Keratinocyte (primary cell): ENCODE results near the gene PIAS1. TPM values are rescaled to one million over a fixed set of nuclear protein-coding genes. Genes with fewer than 3 reads are reported as not detected.
A peak's percentile ranks its signal among the peaks of the same experiment; 100 is the strongest.

Experiments used
- DNase-seq: peaks from one replicate; pipeline ENCODE4 v3.0.0-alpha.2; 2011; ENCODE audit warnings: low read depth, missing footprints, low spot score
- FAIRE-seq: peaks from 2 replicates; lab custom pipeline; 2011; peaks lifted over from hg19 to GRCh38; lab: Jason Lieb, UNC
- H2AFZ ChIP-seq: 2 replicates; pipeline ENCODE4 v1.6.0; 2012; ENCODE audit warnings: low read length, control low read depth, inconsistent platforms; ENCODE audit not compliant: control insufficient read depth
- H3K27ac ChIP-seq: 2 replicates; pipeline ENCODE4 v1.5.1; 2011; ENCODE audit warnings: low read length; ENCODE audit not compliant: control insufficient read depth, insufficient read depth
- H3K27me3 ChIP-seq: 3 replicates; pipeline ENCODE4 v1.6.0; 2011; ENCODE audit warnings: low read length; ENCODE audit not compliant: control insufficient read depth, insufficient read depth; ENCODE audit errors: extremely low read depth
- H3K36me3 ChIP-seq, 2 experiments: 2 replicates in 1 of 2; 3 replicates in 1 of 2; pipeline ENCODE4 v1.5.1; 2011; ENCODE audit warnings: low read length in 2 of 2, mild to moderate bottlenecking in 1 of 2; ENCODE audit not compliant: control insufficient read depth in 2 of 2, insufficient read depth in 2 of 2; ENCODE audit errors: extremely low read depth in 1 of 2
- H3K4me1 ChIP-seq: 3 replicates; pipeline ENCODE4 v1.5.1; 2011; ENCODE audit warnings: low read length; ENCODE audit not compliant: control insufficient read depth, insufficient read depth; ENCODE audit errors: extremely low read depth
- H3K4me2 ChIP-seq: 3 replicates; pipeline ENCODE4 v1.6.0; 2011; ENCODE audit warnings: low read depth, low read length; ENCODE audit not compliant: control insufficient read depth, insufficient read depth; ENCODE audit errors: extremely low read depth
- H3K4me3 ChIP-seq, 3 experiments: fragments of 200-600 bp in 1 of 3; sonication (generic) in 1 of 3; 2 replicates in 2 of 3; 3 replicates in 1 of 3; pipeline ENCODE4 v1.5.1; 2011 to 2016; ENCODE audit warnings: low read length in 3 of 3, mild to moderate bottlenecking in 3 of 3, control low read depth in 2 of 3, inconsistent platforms in 1 of 3, low read depth in 1 of 3, mixed read lengths in 1 of 3, mixed run types in 1 of 3, moderate library complexity in 1 of 3; ENCODE audit not compliant: control insufficient read depth in 2 of 3, insufficient read depth in 2 of 3; ENCODE audit errors: extremely low read depth in 1 of 3
- H3K79me2 ChIP-seq: 2 replicates; pipeline ENCODE4 v1.6.0; 2012; ENCODE audit warnings: low read length; ENCODE audit not compliant: control insufficient read depth, insufficient read depth
- H3K9ac ChIP-seq: 3 replicates; pipeline ENCODE4 v1.6.0; 2011; ENCODE audit warnings: low read length; ENCODE audit not compliant: control insufficient read depth, insufficient read depth; ENCODE audit errors: extremely low read depth
- H3K9me1 ChIP-seq: 3 replicates; pipeline ENCODE4 v1.6.0; 2011; ENCODE audit warnings: low read length; ENCODE audit not compliant: control insufficient read depth, insufficient read depth; ENCODE audit errors: extremely low read depth
- H3K9me3 ChIP-seq: 2 replicates; pipeline ENCODE4 v1.5.1; 2012; ENCODE audit warnings: low read depth, low read length; ENCODE audit not compliant: control insufficient read depth
- H4K20me1 ChIP-seq: 3 replicates; pipeline ENCODE4 v1.6.0; 2011; ENCODE audit warnings: low read length; ENCODE audit not compliant: control insufficient read depth, insufficient read depth; ENCODE audit errors: extremely low read depth
- CTCF ChIP-seq, 3 experiments: IDR thresholded peaks in 1 of 3; conservative IDR thresholded peaks in 1 of 3; optimal IDR thresholded peaks in 1 of 3; 2 replicates in 2 of 3; 3 replicates in 1 of 3; pipeline versions ENCODE3 to v1.5.1; 2011; ENCODE audit warnings: low read length in 3 of 3, mild to moderate bottlenecking in 3 of 3, moderate library complexity in 2 of 3, control low read depth in 1 of 3, inconsistent platforms in 1 of 3; ENCODE audit not compliant: insufficient read depth in 2 of 3; ENCODE audit errors: extremely low read depth in 1 of 3
- EZH2 ChIP-seq: IDR thresholded peaks from one replicate; pipeline ENCODE4 v1.6.1; 2012; ENCODE audit warnings: inconsistent platforms, mild to moderate bottlenecking, low read length, moderate library complexity
- dilution Hi-C: fragments of 300-500 bp; cut with MboI; formaldehyde crosslinking; loops from one replicate; pipeline ENCODE4 v1.7.0; 2020; ENCODE audit warnings: low sequenced_read_pairs; ENCODE audit not compliant: extremely low pct_ligation_motif_present
- polyA plus RNA-seq, 5 experiments: library from polyadenylated mRNA; depleted of rRNA in 3 of 5; stranded (reverse) in 3 of 5; stranded (forward) in 1 of 5; unstranded in 1 of 5; fragments of >200 nt; gene quantifications; 1 replicate in 1 of 5; 2 replicates in 3 of 5; 3 replicates in 1 of 5; pipeline versions ENCODE4 v1.2.1 to v1.2.3, GENCODE V29; 2011 to 2012; ENCODE audit warnings: missing spikeins in 2 of 5, low read depth in 1 of 5, low replicate concordance in 1 of 5

Gene PIAS1
- polyA plus RNA-seq, 1 donor (not counting 4 experiments of a cell fraction or from before 2014, with no cell fraction given), result 58.2 TPM

GRCh38 chr15:68208636-68209240 is 154.6 kb downstream of the PIAS1 start:
- peaks cover 24% of the 10 kb centered on the region for H3K4me1 ChIP-seq
- peaks cover 0 to 3% of the 10 kb centered on the region in 2 experiments for H3K36me3 ChIP-seq
- H4K20me1 ChIP-seq, result no peaks in the 10 kb centered on the region
- H3K9ac ChIP-seq, result no peak overlapping the region
- H3K4me3 ChIP-seq, result no peak overlapping the region
- H3K9me1 ChIP-seq, result no peaks in the 10 kb centered on the region
- H2AFZ ChIP-seq, result no peak overlapping the region
- DNase-seq, result no peak
- dilution Hi-C loops, result no loop called here
- FAIRE-seq, result no peak
- TF ChIP-seq EZH2 (no peak), CTCF (optimal IDR thresholded peaks at IDR 0.05 in 1 of 3, IDR thresholded peaks at IDR 0.05 in 1 of 3, conservative IDR thresholded peaks at IDR 0.05 in 1 of 3; ENCODE audit: extremely low read depth in 1 of 3, insufficient read depth in 2 of 3, low read length in 3 of 3) (no peak)
- H3K9me3 ChIP-seq, result no peaks in the 10 kb centered on the region
- H3K27ac ChIP-seq, result no peak overlapping the region
- H3K79me2 ChIP-seq, result no peaks in the 10 kb centered on the region
- no peaks in the 10 kb centered on the region for H3K27me3 ChIP-seq
- H3K4me2 ChIP-seq, result no peak overlapping the region

GRCh38 chr15:68209272-68209671 is 155.2 kb downstream of the PIAS1 start:
- TF ChIP-seq EZH2 (no peak), CTCF (optimal IDR thresholded peaks at IDR 0.05 in 1 of 3, IDR thresholded peaks at IDR 0.05 in 1 of 3, conservative IDR thresholded peaks at IDR 0.05 in 1 of 3; ENCODE audit: extremely low read depth in 1 of 3, insufficient read depth in 2 of 3, low read length in 3 of 3) (no peak)
- Histone ChIP-seq H3K4me2 (no peak overlapping the region), H2AFZ (no peak overlapping the region), H3K9me1 (no peaks in the 10 kb centered on the region), H3K27me3 (no peaks in the 10 kb centered on the region), H3K79me2 (no peaks in the 10 kb centered on the region), H3K9me3 (no peaks in the 10 kb centered on the region), H3K27ac (peak overlapping the region; percentile 15), H3K9ac (no peak overlapping the region), H3K36me3 (peaks cover 0 to 3% of the 10 kb centered on the region in 2 experiments), H4K20me1 (no peaks in the 10 kb centered on the region), H3K4me3 (no peak overlapping the region), H3K4me1 (peaks cover 24% of the 10 kb centered on the region)
- dilution Hi-C loops, result no loop called here
- DNase-seq, result no peak
- FAIRE-seq, result no peak
